ENCODE data around the gene PERP. TPM values are rescaled to one million over a fixed set of nuclear protein-coding genes. Genes with fewer than 3 reads are reported as not detected.

The PERP gene
- total RNA-seq, 2 donors from 2014 or later, result 64.6 to 78.4 TPM

DNA sequence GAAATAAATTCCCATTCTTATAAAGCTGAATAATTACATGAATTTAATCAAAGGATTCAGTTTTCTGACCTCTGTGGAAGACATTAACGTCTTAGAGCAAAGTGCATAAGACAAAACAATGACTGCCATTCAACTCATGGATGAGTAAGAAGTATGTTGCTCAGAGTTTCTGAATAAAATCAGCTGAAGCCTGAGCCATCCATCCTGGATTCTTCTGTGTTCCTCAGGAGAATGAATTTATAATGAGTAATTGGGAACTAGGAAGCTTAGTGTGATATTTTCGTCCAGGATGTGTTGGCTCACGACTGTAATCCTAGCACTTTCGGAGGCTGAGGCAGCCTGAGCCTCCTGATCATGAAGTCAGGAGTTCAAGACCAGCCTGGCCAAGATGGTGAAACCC, 62.8 kb downstream of the PERP start:
- Histone ChIP-seq H3K27ac (no peak overlapping the region), H3K27me3 (no peaks in the 10 kb centered on the region), H3K4me3 (no peak overlapping the region), H3K9me3 (no peaks in the 10 kb centered on the region), H3K9ac (ENCODE audit: low read depth in 2 of 2, low read length in 2 of 2) (no peak overlapping the region), H3K36me3 (no peaks in the 10 kb centered on the region), H3K4me1 (no peaks in the 10 kb centered on the region)
- no peak for DNase-seq
- intact Hi-C loops (cut with DNase I), result no loop called here
- TF ChIP-seq, protein P1, sequence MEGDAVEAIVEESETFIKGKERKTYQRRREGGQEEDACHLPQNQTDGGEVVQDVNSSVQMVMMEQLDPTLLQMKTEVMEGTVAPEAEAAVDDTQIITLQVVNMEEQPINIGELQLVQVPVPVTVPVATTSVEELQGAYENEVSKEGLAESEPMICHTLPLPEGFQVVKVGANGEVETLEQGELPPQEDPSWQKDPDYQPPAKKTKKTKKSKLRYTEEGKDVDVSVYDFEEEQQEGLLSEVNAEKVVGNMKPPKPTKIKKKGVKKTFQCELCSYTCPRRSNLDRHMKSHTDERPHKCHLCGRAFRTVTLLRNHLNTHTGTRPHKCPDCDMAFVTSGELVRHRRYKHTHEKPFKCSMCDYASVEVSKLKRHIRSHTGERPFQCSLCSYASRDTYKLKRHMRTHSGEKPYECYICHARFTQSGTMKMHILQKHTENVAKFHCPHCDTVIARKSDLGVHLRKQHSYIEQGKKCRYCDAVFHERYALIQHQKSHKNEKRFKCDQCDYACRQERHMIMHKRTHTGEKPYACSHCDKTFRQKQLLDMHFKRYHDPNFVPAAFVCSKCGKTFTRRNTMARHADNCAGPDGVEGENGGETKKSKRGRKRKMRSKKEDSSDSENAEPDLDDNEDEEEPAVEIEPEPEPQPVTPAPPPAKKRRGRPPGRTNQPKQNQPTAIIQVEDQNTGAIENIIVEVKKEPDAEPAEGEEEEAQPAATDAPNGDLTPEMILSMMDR (IDR thresholded peaks at IDR 0.05), result no peak

Other genes with a start within 250 kb of the PERP start
- gene TNFAIP3, start 240.2 kb downstream of the PERP start, total RNA-seq, result 10 to 100 TPM; 18.1 to 46.3 TPM
- 10 to 100 TPM; 22.2 to 23.8 TPM for gene ARFGEF3, start 54.5 kb upstream of the PERP start, total RNA-seq
- gene PBOV1, start 111.1 kb upstream of the PERP start, total RNA-seq, result not detected

Data from colonic mucosa (tissue), 4 donors.